Neural crest cell (in vitro differentiated cells): ENCODE data around the gene CARF. TPM values are rescaled to one million over a fixed set of nuclear protein-coding genes. Genes with fewer than 3 reads are reported as not detected.
"Not testable (repeated sequence)": the region's sequence is repeated elsewhere in the genome, so short reads cannot be mapped to it uniquely, and the experiment has no call there.

Source experiments
- DNase-seq: peaks from one replicate; pipeline ENCODE4 v3.0.0; 2021; ENCODE audit warnings: low read depth, mixed read lengths, low spot score
- H3K27ac Mint-ChIP-seq: one replicate; pipeline ENCODE4 v1.8.0; 2021; ENCODE audit warnings: mild to moderate bottlenecking, mixed read lengths; ENCODE audit not compliant: unreplicated experiment
- H3K27me3 Mint-ChIP-seq: 2 replicates; pipeline ENCODE4 v1.8.0; 2021; ENCODE audit warnings: low read depth, mild to moderate bottlenecking, mixed read lengths
- H3K36me3 Mint-ChIP-seq: 2 replicates; pipeline ENCODE4 v1.8.0; 2021; ENCODE audit warnings: low read depth, mild to moderate bottlenecking, mixed read lengths
- H3K4me1 Mint-ChIP-seq: 2 replicates; pipeline ENCODE4 v1.8.0; 2021; ENCODE audit warnings: mixed read lengths
- H3K4me3 Mint-ChIP-seq: one replicate; pipeline ENCODE4 v1.8.0; 2021; ENCODE audit warnings: mild to moderate bottlenecking, mixed read lengths
- H3K9me3 Mint-ChIP-seq: 2 replicates; pipeline ENCODE4 v1.8.0; 2021; ENCODE audit warnings: mixed read lengths
- total RNA-seq: library from RNA; stranded (reverse); gene quantifications from 2 replicates; pipeline ENCODE4 v1.2.1, GENCODE V29; 2021
- TF ChIP-seq, protein P1 (sequence below): fragments of 200-600 bp; sonication (generic); conservative IDR thresholded peaks from 2 replicates; pipeline ENCODE4 v1.5.0; 2021; ENCODE audit warnings: antibody characterized with exemption, mild to moderate bottlenecking

Gene CARF
- total RNA-seq, 1 donor from 2014 or later = 6.8 TPM

DNA sequence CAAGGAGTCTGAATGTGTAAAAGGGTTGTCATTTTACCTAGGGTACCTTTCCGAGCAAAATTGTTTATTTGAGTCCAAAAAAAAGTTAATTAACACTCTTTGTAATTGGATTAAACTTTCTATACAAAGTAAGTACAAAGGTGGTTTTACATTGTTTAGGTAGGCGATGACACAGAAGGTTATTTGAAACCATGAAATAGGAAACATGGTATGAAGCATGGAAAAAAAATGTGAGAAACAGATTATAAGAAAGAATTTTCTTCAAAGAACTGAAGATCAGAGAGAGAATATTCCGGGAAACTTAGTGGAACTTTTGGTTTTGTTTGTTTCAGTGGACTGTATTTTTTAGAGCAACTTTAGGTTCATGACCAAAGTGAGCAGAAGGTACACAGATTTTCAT lies 32.7 kb downstream of the CARF start:
- TF ChIP-seq, protein P1, sequence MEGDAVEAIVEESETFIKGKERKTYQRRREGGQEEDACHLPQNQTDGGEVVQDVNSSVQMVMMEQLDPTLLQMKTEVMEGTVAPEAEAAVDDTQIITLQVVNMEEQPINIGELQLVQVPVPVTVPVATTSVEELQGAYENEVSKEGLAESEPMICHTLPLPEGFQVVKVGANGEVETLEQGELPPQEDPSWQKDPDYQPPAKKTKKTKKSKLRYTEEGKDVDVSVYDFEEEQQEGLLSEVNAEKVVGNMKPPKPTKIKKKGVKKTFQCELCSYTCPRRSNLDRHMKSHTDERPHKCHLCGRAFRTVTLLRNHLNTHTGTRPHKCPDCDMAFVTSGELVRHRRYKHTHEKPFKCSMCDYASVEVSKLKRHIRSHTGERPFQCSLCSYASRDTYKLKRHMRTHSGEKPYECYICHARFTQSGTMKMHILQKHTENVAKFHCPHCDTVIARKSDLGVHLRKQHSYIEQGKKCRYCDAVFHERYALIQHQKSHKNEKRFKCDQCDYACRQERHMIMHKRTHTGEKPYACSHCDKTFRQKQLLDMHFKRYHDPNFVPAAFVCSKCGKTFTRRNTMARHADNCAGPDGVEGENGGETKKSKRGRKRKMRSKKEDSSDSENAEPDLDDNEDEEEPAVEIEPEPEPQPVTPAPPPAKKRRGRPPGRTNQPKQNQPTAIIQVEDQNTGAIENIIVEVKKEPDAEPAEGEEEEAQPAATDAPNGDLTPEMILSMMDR = no peak
- Mint-ChIP-seq H3K36me3 (peaks cover 39% of the 10 kb centered on the region), H3K4me1 (peaks cover 6% of the 10 kb centered on the region), H3K9me3 (peaks cover 25% of the 10 kb centered on the region), H3K4me3 (no peak overlapping the region), H3K27me3 (no peaks in the 10 kb centered on the region), H3K27ac (no peak overlapping the region)
- DNase-seq = no peak

DNA sequence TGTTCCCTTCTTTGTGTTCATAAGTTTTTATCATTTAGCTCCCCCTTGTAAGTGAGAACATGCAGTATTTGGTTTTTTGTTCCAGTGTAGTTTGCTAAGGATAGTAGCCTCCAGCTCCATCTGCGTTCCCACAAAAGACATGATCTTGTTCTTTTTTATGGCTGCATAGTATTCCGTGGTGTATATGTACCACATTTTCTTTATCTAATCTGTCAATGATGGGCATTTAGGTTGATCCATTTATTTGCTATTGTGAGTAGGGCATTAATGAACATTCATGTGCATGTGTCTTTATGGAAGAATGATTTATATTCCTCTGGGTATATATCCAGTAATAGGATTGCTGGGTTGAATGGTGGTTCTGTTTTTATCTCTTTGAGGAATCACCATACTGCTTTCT lies 33.4 kb downstream of the CARF start:
- no peak overlapping the region for H3K27ac Mint-ChIP-seq
- H3K4me3 Mint-ChIP-seq = no peak overlapping the region
- peaks cover 25% of the 10 kb centered on the region for H3K9me3 Mint-ChIP-seq
- H3K4me1 Mint-ChIP-seq = peaks cover 3% of the 10 kb centered on the region
- H3K27me3 Mint-ChIP-seq = no peaks in the 10 kb centered on the region
- no peak for DNase-seq
- TF ChIP-seq, protein P1 = no peak
- H3K36me3 Mint-ChIP-seq = peaks cover 37% of the 10 kb centered on the region

GRCh38 chr2:202949333-202949732 lies 37.3 kb downstream of the CARF start:
- H3K27me3 Mint-ChIP-seq, H3K27ac Mint-ChIP-seq, H3K4me3 Mint-ChIP-seq, DNase-seq, H3K4me1 Mint-ChIP-seq: not testable (repeated sequence)
- Mint-ChIP-seq H3K36me3 (peaks cover 37% of the 10 kb centered on the region), H3K9me3 (peaks cover 25% of the 10 kb centered on the region)

- TF ChIP-seq, protein P1 = no peak
- H3K27ac Mint-ChIP-seq = no peak overlapping the region
- H3K36me3 Mint-ChIP-seq = peaks cover 28% of the 10 kb centered on the region
- peaks cover 21% of the 10 kb centered on the region for H3K9me3 Mint-ChIP-seq
- no peaks in the 10 kb centered on the region for H3K4me1 Mint-ChIP-seq
- DNase-seq = no peak
- H3K27me3 Mint-ChIP-seq = no peaks in the 10 kb centered on the region
- no peak overlapping the region for H3K4me3 Mint-ChIP-seq
These were observed 38.5 kb downstream of the CARF start for GRCh38 chr2:202950592-202950991.

DNA sequence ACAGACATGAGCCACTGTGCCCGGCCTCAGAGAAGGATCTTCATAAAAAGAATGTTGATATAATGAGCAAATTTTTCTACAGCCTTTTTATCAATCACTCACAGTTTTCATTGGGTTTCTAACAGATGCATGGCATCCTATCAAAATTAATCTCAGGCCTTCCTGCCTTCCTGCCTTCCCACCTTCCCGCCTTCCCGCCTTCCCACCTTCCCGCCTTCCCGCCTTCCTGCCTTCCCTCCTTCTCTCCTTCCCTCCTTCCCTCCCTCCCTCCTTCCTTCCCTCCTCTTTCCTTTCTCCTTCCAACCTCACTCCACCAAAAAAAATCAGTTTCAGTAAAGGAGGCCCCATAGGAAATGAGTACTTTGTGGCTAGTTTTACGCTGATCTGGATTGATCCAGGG lies 48.4 kb downstream of the CARF start:
- no peak overlapping the region for H3K27ac Mint-ChIP-seq

DNA sequence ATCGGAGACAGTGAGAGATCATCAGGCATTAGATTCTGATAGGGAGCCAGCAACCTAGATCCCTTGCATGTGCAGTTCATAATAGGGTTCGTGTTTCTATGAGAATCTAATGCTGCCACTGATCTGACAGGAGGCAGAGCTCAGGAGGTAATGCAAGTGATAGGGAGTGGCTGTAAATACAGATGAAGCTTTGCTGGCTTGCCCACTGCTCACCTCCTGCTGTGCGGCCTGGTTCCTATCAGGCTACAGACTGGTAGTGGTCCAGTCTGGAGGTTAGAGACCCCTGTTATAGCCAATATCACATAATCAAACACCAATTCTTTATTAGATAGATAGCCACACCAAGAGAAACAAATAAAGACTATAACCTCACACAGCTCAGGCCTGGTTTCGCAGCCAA lies 51.6 kb downstream of the CARF start:
- H3K27me3 Mint-ChIP-seq = no peaks in the 10 kb centered on the region
- no peaks in the 10 kb centered on the region for H3K36me3 Mint-ChIP-seq
- peak overlapping the region; percentile 86 for H3K27ac Mint-ChIP-seq
- TF ChIP-seq, protein P1 = no peak
- no peaks in the 10 kb centered on the region for H3K9me3 Mint-ChIP-seq
- no peak overlapping the region for H3K4me3 Mint-ChIP-seq
- no peak for DNase-seq
- peaks cover 8% of the 10 kb centered on the region for H3K4me1 Mint-ChIP-seq

More for the DNA sequence above, 48.4 kb downstream of the CARF start:
- TF ChIP-seq, protein P1 = no peak
- Mint-ChIP-seq H3K4me1 (peaks cover 4% of the 10 kb centered on the region), H3K4me3 (no peak overlapping the region), H3K36me3 (no peaks in the 10 kb centered on the region), H3K9me3 (no peaks in the 10 kb centered on the region), H3K27me3 (no peaks in the 10 kb centered on the region)
- no peak for DNase-seq
